SU-DHL-6 (cell line): ENCODE data around the gene IL7R.

Experiments
- H2AFZ ChIP-seq: fragments of 200-600 bp; sonication (generic); 2 replicates; pipeline ENCODE4 v1.6.1; 2014; ENCODE audit warnings: low read depth, mild to moderate bottlenecking, moderate library complexity, mixed read lengths, antibody characterized with exemption, low read length; ENCODE audit not compliant: severe bottlenecking
- H3F3A ChIP-seq: fragments of 200-600 bp; shearing (Covaris generic); 2 replicates; pipeline ENCODE4 v1.6.0; 2016; ENCODE audit warnings: antibody characterized with exemption, mild to moderate bottlenecking; ENCODE audit not compliant: insufficient read depth
- H3K27ac ChIP-seq: fragments of 200-600 bp; sonication (generic); 2 replicates; pipeline ENCODE4 v1.5.1; 2016; ENCODE audit warnings: low read depth, mild to moderate bottlenecking, low read length, moderate library complexity, mixed read lengths
- H3K27me3 ChIP-seq: fragments of 200-600 bp; sonication (generic), shearing (Covaris generic); 2 replicates; pipeline ENCODE4 v1.6.0; 2014; ENCODE audit warnings: mild to moderate bottlenecking, low read length
- H3K36me3 ChIP-seq: fragments of 200-600 bp; sonication (generic); 2 replicates; pipeline ENCODE4 v1.6.1; 2014; ENCODE audit warnings: mild to moderate bottlenecking, low read length, mixed read lengths
- H3K4me2 ChIP-seq: fragments of 300-600, 200-600 bp; shearing (Covaris generic), sonication (generic); 2 replicates; pipeline ENCODE4 v1.6.0; 2014; ENCODE audit warnings: low read length, low read depth, mild to moderate bottlenecking; ENCODE audit not compliant: poor library complexity, severe bottlenecking
- H3K4me3 ChIP-seq: fragments of 200-600 bp; sonication (generic); 2 replicates; pipeline ENCODE4 v1.5.1; 2014; ENCODE audit warnings: antibody characterized with exemption, low read length, mild to moderate bottlenecking, mixed read lengths; ENCODE audit not compliant: insufficient read depth, poor library complexity, severe bottlenecking
- H3K79me2 ChIP-seq: fragments of 200-600 bp; sonication (generic); 2 replicates; pipeline ENCODE4 v1.6.1; 2014; ENCODE audit warnings: mild to moderate bottlenecking, low read length, moderate library complexity; ENCODE audit not compliant: insufficient read depth
- H3K9ac ChIP-seq: fragments of 200-600 bp; sonication (generic); 2 replicates; pipeline ENCODE4 v1.7.0; 2014; ENCODE audit warnings: mild to moderate bottlenecking, low read length
- H3K9me2 ChIP-seq: fragments of 200-600 bp; sonication (generic); replicated peaks from 2 replicates; pipeline ENCODE4 v1.6.1; 2014; ENCODE audit warnings: low read length; ENCODE audit not compliant: insufficient read depth
- H3K9me3 ChIP-seq: fragments of 200-600 bp; sonication (generic); 2 replicates; pipeline ENCODE4 v1.6.1; 2014; ENCODE audit warnings: low read length, mixed read lengths; ENCODE audit not compliant: insufficient read depth
- H4K20me1 ChIP-seq: fragments of 200-600 bp; sonication (generic); 2 replicates; pipeline ENCODE4 v1.6.1; 2014; ENCODE audit warnings: low read depth, mild to moderate bottlenecking, antibody characterized with exemption, low read length, moderate library complexity, mixed read lengths
- EZH2phosphoT487 ChIP-seq: fragments of 200-600 bp; sonication (generic), shearing (Covaris generic); conservative IDR thresholded peaks from 2 replicates; pipeline ENCODE4 v1.6.1; 2018; ENCODE audit warnings: mild to moderate bottlenecking, antibody characterized with exemption, low read length, moderate library complexity, mixed read lengths
- TF ChIP-seq, protein P1 (sequence below): fragments of 200-600 bp; sonication (generic); IDR thresholded peaks from one replicate; pipeline ENCODE4 v1.5.1; 2017; ENCODE audit warnings: antibody characterized with exemption, mild to moderate bottlenecking, low read length, moderate library complexity; ENCODE audit not compliant: insufficient read depth, poor library complexity, severe bottlenecking

Gene IL7R

DNA sequence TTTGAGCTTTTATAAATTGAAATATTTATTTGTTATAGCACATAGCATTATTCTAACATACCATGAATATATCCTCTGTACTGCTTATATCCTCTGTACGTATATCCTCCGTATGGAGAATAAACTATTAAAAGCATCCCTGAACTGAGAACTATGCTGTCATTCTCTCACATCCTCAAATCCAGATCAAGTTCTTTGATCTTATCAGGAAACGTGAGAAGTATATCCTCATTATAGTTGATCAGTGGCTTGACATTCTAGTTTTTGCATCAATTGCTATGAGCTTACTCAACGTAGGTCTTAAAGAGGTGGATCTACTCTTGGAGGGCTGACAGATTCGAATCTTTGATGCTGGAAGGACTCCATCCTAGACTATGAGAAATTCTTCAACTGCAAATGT is 37.4 kb downstream of the IL7R start:
- H3K27ac ChIP-seq: no peak overlapping the region
- no peak overlapping the region for H3K4me2 ChIP-seq
- no peaks in the 10 kb centered on the region for H4K20me1 ChIP-seq
- no peak overlapping the region for H2AFZ ChIP-seq
- H3K9me3 ChIP-seq: no peaks in the 10 kb centered on the region
- H3K27me3 ChIP-seq: no peaks in the 10 kb centered on the region
- no peaks in the 10 kb centered on the region for H3K36me3 ChIP-seq
- H3F3A ChIP-seq: no peaks in the 10 kb centered on the region
- no peaks in the 10 kb centered on the region for H3K9me2 ChIP-seq
- H3K9ac ChIP-seq: no peak overlapping the region
- no peak overlapping the region for H3K4me3 ChIP-seq
- H3K79me2 ChIP-seq: no peaks in the 10 kb centered on the region
- TF ChIP-seq, protein P1, sequence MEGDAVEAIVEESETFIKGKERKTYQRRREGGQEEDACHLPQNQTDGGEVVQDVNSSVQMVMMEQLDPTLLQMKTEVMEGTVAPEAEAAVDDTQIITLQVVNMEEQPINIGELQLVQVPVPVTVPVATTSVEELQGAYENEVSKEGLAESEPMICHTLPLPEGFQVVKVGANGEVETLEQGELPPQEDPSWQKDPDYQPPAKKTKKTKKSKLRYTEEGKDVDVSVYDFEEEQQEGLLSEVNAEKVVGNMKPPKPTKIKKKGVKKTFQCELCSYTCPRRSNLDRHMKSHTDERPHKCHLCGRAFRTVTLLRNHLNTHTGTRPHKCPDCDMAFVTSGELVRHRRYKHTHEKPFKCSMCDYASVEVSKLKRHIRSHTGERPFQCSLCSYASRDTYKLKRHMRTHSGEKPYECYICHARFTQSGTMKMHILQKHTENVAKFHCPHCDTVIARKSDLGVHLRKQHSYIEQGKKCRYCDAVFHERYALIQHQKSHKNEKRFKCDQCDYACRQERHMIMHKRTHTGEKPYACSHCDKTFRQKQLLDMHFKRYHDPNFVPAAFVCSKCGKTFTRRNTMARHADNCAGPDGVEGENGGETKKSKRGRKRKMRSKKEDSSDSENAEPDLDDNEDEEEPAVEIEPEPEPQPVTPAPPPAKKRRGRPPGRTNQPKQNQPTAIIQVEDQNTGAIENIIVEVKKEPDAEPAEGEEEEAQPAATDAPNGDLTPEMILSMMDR: no peak
- no peak for TF ChIP-seq EZH2phosphoT487

DNA sequence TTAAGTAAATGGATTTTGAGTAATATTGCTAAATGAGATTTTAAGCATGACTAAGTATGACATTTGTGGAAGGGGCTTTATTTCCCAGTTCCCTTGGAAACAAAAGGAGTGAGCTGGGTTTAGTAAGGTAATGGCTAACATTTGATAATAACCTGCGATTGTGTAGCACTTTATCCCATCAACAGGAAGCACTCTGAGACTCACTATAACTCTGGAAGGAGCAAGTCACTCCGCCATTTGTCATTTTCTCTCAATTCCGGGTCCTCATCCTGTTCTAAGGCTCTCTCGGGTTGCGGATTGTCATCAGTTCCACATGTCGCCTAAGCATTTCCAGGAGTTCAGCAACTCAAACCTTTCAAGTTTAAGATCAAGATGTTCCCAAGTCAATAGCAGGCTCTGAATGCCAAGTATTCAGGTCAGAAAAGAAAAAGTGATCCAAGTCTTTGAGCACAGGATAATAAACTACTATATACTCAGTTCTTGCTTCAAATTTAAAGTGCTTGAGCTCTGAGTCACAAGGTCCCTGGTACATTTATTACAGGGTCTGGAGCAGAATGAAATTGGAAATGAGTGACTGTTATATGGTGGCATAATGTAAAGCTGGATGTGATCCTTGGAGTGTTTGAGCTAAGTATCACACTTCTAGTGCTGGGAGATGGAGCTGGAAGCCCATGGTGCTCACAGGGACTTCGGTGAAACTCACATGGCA is 42.4 kb downstream of the IL7R start:
- no peak overlapping the region for H2AFZ ChIP-seq

DNA sequence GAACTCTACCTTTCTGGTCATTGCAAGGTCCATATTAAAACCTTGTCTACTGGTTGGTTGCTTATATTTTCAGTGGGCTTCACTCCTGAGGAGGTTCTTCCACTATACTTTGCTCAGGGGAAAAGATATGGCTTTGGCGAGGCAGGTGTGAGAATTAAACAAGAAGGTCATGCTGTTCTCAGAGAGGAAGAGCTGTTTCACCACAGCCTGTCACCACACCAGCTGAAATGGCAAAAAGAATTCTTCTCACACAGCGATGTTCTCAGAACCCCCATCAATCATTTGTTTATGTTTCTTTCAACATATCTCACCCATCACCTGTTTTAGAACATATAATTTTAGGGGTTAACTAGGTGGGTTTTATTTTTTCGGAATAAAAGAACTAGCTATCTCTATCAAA is 43.1 kb downstream of the IL7R start:
- Histone ChIP-seq H3K4me2 (no peak overlapping the region), H3K27me3 (0 out of 2 replicates have a peak, but pooled peaks cover 3% of the 10 kb centered on the region), H3K9ac (no peak overlapping the region), H3K79me2 (no peaks in the 10 kb centered on the region), H2AFZ (no peak overlapping the region), H3K9me2 (no peaks in the 10 kb centered on the region), H3K9me3 (no peaks in the 10 kb centered on the region), H3F3A (no peaks in the 10 kb centered on the region), H4K20me1 (no peaks in the 10 kb centered on the region), H3K4me3 (no peak overlapping the region), H3K36me3 (no peaks in the 10 kb centered on the region), H3K27ac (no peak overlapping the region)
- TF ChIP-seq, protein P1: no peak
- TF ChIP-seq EZH2phosphoT487: no peak

More for the DNA sequence above, 42.4 kb downstream of the IL7R start:
- H3K9ac ChIP-seq: no peak overlapping the region
- H3K79me2 ChIP-seq: no peaks in the 10 kb centered on the region
- no peaks in the 10 kb centered on the region for H4K20me1 ChIP-seq
- H3K27ac ChIP-seq: no peak overlapping the region
- no peaks in the 10 kb centered on the region for H3K9me3 ChIP-seq
- 0 out of 2 replicates have a peak, but pooled peaks cover 2% of the 10 kb centered on the region for H3K27me3 ChIP-seq
- H3K4me3 ChIP-seq: no peak overlapping the region
- TF ChIP-seq, protein P1: no peak
- no peak for TF ChIP-seq EZH2phosphoT487
- no peaks in the 10 kb centered on the region for H3K36me3 ChIP-seq
- no peaks in the 10 kb centered on the region for H3K9me2 ChIP-seq
- H3F3A ChIP-seq: no peaks in the 10 kb centered on the region
- no peak overlapping the region for H3K4me2 ChIP-seq
